Measurements from ENCODE around the gene CARS2. TPM values are rescaled to one million over a fixed set of nuclear protein-coding genes. Genes with fewer than 3 reads are reported as not detected.

Gene CARS2
- total RNA-seq, 3 donors from 2014 or later, result 39.8 to 71.4 (median 56.4) TPM

DNA sequence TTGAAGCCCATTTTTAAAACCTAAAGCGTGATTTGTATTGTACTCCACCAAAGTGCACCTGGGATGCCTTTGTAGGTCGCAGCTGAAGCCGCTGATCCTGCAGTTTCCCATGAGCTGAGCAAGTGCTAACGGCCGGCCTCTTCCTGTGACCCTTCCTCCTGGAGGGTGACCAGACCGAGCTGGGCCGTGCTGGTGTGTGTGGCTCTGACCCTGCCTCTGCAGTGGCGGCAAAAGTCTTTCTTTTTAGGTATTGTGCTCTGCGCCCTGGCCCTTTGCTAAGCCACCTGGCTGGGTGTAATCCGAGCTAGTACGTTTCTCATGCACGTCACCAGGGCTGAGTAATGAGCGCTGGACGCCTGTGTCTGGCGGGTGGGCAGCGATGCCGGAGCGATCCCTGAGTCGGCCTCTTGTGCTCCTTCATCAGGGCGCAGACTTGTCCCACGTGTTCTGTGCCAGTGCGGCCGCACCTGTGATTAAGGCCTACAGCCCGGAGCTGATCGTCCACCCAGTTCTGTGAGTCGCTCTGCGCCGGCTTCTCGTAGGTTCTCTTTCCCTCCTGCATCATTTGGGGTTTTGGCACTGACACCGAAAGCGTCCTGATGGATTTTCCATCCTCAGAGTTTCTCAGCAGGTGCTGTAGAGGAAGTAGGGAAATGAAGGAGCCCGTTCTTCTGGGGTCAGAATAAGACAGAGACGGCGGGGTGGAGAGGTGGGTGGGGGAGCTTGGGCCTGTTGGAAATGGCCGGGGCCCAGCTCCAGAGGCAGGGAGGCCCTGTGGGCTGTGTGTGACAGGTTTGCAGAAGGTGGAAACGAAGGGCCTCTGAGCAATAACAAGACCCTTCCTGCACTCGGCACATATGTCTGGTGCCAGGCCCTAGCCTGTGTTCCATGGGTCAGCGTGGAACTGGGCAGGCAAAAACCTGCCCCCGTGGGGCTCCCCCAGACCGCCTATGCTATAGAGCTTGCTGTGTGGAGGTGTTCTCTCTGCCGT is 80.9 kb downstream of the CARS2 start:
- DNase-seq, result no peak
- intact Hi-C loops (cut with DNase I, micrococcal nuclease), result no loop called here
- H3K36me3 ChIP-seq (ENCODE audit: low read depth), result no peaks in the 10 kb centered on the region
- H3K9me3 ChIP-seq, result no peaks in the 10 kb centered on the region
- H3K4me1 ChIP-seq (ENCODE audit: low read depth), result peaks cover 20% of the 10 kb centered on the region
- H3K4me3 ChIP-seq, result no peak overlapping the region
- ATAC-seq, result no peak
- TF ChIP-seq, protein P1, sequence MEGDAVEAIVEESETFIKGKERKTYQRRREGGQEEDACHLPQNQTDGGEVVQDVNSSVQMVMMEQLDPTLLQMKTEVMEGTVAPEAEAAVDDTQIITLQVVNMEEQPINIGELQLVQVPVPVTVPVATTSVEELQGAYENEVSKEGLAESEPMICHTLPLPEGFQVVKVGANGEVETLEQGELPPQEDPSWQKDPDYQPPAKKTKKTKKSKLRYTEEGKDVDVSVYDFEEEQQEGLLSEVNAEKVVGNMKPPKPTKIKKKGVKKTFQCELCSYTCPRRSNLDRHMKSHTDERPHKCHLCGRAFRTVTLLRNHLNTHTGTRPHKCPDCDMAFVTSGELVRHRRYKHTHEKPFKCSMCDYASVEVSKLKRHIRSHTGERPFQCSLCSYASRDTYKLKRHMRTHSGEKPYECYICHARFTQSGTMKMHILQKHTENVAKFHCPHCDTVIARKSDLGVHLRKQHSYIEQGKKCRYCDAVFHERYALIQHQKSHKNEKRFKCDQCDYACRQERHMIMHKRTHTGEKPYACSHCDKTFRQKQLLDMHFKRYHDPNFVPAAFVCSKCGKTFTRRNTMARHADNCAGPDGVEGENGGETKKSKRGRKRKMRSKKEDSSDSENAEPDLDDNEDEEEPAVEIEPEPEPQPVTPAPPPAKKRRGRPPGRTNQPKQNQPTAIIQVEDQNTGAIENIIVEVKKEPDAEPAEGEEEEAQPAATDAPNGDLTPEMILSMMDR (IDR thresholded peaks at IDR 0.05), result no peak

DNA sequence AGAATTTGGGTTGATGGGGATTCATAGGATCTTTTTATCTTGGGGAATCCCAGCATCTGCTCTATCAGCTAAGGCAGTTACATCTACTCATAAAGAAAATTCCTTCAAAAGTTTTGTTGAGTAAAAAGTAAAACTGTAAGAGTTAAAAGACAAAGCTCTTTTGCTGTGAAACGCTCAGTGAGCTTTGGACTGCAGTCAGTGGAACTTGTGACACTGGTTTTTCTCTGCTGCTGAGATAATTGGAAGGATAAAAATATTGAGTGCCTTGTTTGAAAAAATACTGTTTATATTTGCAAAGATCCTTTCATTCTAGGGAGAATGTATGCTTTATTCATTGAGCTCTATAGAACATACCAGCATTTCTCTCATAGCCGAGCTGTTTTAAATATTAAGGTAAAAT is 85.3 kb downstream of the CARS2 start:
- H3K4me3 ChIP-seq, result no peak overlapping the region
- DNase-seq, result no peak
- ATAC-seq, result no peak
- H3K9me3 ChIP-seq, result no peaks in the 10 kb centered on the region
- intact Hi-C loops (cut with DNase I, micrococcal nuclease), result no loop called here
- H3K36me3 ChIP-seq (ENCODE audit: low read depth), result no peaks in the 10 kb centered on the region
- H3K4me1 ChIP-seq (ENCODE audit: low read depth), result peaks cover 27% of the 10 kb centered on the region
- TF ChIP-seq, protein P1 (IDR thresholded peaks at IDR 0.05), result no peak

DNA sequence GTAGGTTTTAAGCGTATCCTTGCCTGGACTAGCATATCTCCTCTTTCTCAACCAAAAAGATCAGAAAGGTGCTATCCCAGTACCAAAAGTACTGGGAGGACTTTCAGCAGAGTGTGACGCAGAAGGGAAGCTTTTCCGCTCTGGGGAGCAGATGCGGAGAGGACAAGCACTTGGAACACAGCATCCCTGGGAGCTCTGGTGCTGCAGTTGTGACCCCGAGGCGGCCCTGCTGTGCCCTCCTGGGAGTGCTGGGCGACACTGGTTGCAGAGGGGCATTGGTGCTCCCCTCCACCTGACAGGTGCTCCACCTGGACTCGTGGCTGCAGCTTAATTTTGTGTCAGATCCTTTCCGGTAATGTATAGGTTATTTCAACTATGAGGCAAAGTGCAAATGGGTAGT is 87.1 kb downstream of the CARS2 start:
- Histone ChIP-seq H3K9me3 (no peaks in the 10 kb centered on the region), H3K4me1 (ENCODE audit: low read depth) (peaks cover 24% of the 10 kb centered on the region), H3K36me3 (ENCODE audit: low read depth) (no peaks in the 10 kb centered on the region), H3K4me3 (no peak overlapping the region)
- no peak for DNase-seq
- TF ChIP-seq, protein P1 (IDR thresholded peaks at IDR 0.05), result no peak
- intact Hi-C loops (cut with DNase I, micrococcal nuclease), result no loop called here
- ATAC-seq, result no peak

DNA sequence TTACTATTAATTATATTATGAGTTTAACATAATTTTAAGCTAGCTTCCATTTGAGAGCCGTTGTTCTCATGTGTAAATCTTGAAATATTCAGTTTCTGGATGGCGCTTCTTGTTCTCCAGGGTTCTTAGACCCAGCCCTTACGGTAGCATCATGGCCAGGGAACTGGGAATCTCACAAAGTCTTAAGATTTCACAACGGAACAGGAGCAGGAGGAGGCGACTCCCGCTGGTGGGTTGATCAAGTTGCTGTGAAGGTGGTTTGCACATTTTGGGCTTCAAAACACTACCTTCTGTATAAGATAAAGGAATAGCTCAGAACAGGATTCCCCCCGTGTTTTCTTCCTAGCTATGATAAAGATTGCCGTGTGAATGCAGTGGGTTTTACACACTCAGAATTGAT is 87.7 kb downstream of the CARS2 start:
- ATAC-seq (no peak), DNase-seq (no peak)
- H3K36me3 ChIP-seq (ENCODE audit: low read depth), result no peaks in the 10 kb centered on the region
- intact Hi-C loops (cut with DNase I, micrococcal nuclease), result no loop called here
- no peaks in the 10 kb centered on the region for H3K9me3 ChIP-seq
- TF ChIP-seq, protein P1 (IDR thresholded peaks at IDR 0.05), result no peak
- H3K4me1 ChIP-seq (ENCODE audit: low read depth), result peaks cover 24% of the 10 kb centered on the region
- no peak overlapping the region for H3K4me3 ChIP-seq

DNA sequence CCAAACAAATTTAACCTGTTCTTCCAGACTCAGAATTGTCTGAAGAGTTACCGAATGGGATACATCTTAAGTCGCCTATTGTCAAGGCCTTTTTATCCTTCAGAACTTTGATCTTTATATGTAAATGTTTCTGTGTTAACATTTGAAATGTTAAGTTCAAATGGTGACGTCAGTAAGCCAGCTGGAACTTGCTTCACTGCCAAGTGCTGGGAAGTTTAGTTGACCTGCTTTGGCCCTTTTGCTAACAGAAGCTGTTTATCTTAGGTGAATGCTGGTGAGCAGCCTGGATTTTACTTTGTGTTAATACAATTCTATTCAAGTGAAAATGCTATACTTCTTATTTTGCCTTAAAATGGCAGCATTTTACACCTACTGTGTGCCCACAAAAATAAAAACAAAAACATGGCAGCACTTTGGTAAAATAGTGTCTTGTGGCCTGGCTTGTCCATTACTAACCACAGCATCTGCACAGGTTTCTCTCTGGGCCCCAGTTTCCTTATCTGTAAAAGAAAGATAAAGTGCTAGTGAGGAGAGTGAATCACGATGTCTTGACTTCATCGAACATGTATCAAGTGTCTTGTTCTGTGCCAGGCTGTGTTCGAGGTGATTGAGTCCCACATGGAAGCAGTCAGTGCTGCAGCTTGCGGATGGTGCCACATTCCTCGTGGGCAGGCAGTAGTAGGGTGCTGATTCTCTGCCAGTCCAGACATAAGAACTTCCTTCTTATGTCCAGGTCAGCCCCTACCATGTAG is 88.4 kb downstream of the CARS2 start:
- intact Hi-C loops (cut with DNase I, micrococcal nuclease), result no loop called here
- TF ChIP-seq, protein P1 (IDR thresholded peaks at IDR 0.05), result no peak
- Histone ChIP-seq H3K36me3 (ENCODE audit: low read depth) (no peaks in the 10 kb centered on the region), H3K4me1 (ENCODE audit: low read depth) (peaks cover 24% of the 10 kb centered on the region), H3K9me3 (no peaks in the 10 kb centered on the region), H3K4me3 (no peak overlapping the region)
- peak in 1 of 3 donors; percentile 66 for DNase-seq
- peak; percentile 18 for ATAC-seq

Data from mucosa of descending colon (tissue), 3 donors.